OCI-LY3 (cell line): ENCODE measurements around the gene CAPZB.
A peak's percentile ranks its signal among the peaks of the same experiment; 100 is the strongest.

Source experiments
- H2AFZ ChIP-seq: fragments of 200-600, 300-600 bp; shearing (Covaris generic); 2 replicates; pipeline ENCODE4 v1.6.0; 2014; ENCODE audit warnings: antibody characterized with exemption, low read depth, low read length
- H3K27ac ChIP-seq: fragments of 200-600, 300-600 bp; sonication (generic); 2 replicates; pipeline ENCODE4 v1.5.1; 2014; ENCODE audit warnings: mild to moderate bottlenecking, low read length, moderate library complexity, mixed read lengths
- H3K27me3 ChIP-seq: fragments of 200-600, 300-600 bp; sonication (generic); 2 replicates; pipeline ENCODE4 v1.6.1; 2014; ENCODE audit warnings: low read depth, low read length, mixed read lengths
- H3K36me3 ChIP-seq: fragments of 200-600, 300-600 bp; sonication (generic); replicated peaks from 2 replicates; pipeline ENCODE3; 2014; ENCODE audit warnings: low read depth, low read length, mixed read lengths
- H3K4me1 ChIP-seq: fragments of 300-600, 200-600 bp; sonication (generic); 2 replicates; pipeline ENCODE4 v1.6.1; 2014; ENCODE audit warnings: low read length, mixed read lengths
- H3K4me2 ChIP-seq: fragments of 200-600, 300-600 bp; sonication (generic); 2 replicates; pipeline ENCODE4 v1.6.1; 2014; ENCODE audit warnings: low read length, mixed read lengths
- H3K4me3 ChIP-seq: fragments of 300-600, 200-600 bp; sonication (generic); 2 replicates; pipeline ENCODE4 v1.5.1; 2014; ENCODE audit warnings: antibody characterized with exemption, mild to moderate bottlenecking, low read length, moderate library complexity
- H3K79me2 ChIP-seq: fragments of 300-600, 200-600 bp; shearing (Covaris generic); 2 replicates; pipeline ENCODE4 v1.6.1; 2014; ENCODE audit warnings: mild to moderate bottlenecking, low read length, mixed read lengths
- H3K9ac ChIP-seq: fragments of 300-600, 200-600 bp; shearing (Covaris generic); 2 replicates; pipeline ENCODE4 v1.6.0; 2014; ENCODE audit warnings: mild to moderate bottlenecking, low read length, moderate library complexity
- H3K9me3 ChIP-seq: fragments of 200-600, 300-600 bp; shearing (Covaris generic); 2 replicates; pipeline ENCODE4 v1.6.1; 2014; ENCODE audit warnings: low read length, mixed read lengths; ENCODE audit not compliant: insufficient read depth
- H4K20me1 ChIP-seq: fragments of 200-600, 300-600 bp; sonication (generic); 2 replicates; pipeline ENCODE4 v1.6.1; 2016; ENCODE audit warnings: low read length, mixed read lengths; ENCODE audit not compliant: insufficient read depth
- EZH2phosphoT487 ChIP-seq: fragments of 200-600 bp; shearing (Covaris generic); IDR thresholded peaks from 2 replicates; pipeline ENCODE4 v1.6.1; 2018; ENCODE audit warnings: antibody characterized with exemption, mixed run types, low read depth
- TF ChIP-seq, protein P1 (sequence below): fragments of 200-600, 300-600 bp; sonication (generic); IDR thresholded peaks from 2 replicates; pipeline ENCODE4 v1.5.1; 2014; ENCODE audit warnings: antibody characterized with exemption, low read length, low read depth

CAPZB gene

DNA sequence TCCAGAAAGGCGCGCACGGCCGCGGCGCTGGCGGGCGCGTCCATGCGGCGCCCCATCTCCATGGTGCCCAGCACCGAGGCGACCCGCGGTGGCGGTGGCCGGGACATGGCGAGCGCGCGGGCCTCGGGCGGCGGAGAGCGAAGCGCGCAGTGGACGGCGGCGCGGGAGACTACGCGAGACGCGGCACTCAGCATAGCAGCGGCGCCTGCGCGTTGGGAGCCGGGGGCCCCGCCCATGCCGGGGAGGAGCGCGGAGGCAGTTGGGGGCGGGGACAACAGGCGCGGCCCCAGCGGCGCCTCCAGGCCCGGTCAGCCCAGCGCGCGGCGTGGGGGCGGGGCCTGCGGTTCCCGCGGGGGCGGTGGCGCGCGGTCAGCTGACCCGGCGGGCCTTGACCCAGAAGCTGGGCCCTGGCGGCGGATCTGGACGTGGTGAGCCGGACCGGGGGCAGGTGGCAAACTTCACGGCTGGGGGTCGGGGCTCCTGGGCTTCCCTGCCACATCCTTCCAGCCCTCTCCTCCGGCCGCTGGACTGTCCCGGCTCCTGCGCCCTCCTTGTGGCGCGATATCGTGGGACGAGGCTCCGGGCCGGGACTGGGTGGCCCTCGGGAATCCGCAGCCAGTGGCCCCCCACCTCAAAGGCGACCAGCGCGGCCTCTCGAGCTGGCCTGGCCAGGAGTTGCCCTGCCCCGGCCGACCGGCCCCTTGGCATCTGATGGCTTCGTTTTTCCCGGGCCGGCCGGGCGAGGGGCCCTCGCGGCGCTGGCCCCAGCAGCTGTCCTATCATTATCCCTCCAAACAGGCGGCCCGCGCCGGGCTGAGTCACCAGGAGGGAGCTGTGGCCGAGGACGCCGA is 173.2 kb downstream of the CAPZB start, which contains the start of the genes AKR7A2 and SLC66A1:
AKR7A2 (minus strand) TSS at position 214 of the 851 bp plus-strand sequence; CDS start at position 194, 20 bp downstream.
SLC66A1 (plus strand) TSS at position 396 of the 851 bp plus-strand sequence. CDS start 5,352 bp downstream, outside the sequence.
- no peak for TF ChIP-seq EZH2phosphoT487
- TF ChIP-seq, protein P1, sequence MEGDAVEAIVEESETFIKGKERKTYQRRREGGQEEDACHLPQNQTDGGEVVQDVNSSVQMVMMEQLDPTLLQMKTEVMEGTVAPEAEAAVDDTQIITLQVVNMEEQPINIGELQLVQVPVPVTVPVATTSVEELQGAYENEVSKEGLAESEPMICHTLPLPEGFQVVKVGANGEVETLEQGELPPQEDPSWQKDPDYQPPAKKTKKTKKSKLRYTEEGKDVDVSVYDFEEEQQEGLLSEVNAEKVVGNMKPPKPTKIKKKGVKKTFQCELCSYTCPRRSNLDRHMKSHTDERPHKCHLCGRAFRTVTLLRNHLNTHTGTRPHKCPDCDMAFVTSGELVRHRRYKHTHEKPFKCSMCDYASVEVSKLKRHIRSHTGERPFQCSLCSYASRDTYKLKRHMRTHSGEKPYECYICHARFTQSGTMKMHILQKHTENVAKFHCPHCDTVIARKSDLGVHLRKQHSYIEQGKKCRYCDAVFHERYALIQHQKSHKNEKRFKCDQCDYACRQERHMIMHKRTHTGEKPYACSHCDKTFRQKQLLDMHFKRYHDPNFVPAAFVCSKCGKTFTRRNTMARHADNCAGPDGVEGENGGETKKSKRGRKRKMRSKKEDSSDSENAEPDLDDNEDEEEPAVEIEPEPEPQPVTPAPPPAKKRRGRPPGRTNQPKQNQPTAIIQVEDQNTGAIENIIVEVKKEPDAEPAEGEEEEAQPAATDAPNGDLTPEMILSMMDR, result no peak
- H2AFZ ChIP-seq, result peak within 1 kb of the TSS; percentile 84; the same call in 1 of the 2 replicates
- H3K9me3 ChIP-seq, result no peaks in the 10 kb centered on the region
- H3K36me3 ChIP-seq, result peaks cover 3% of the 10 kb centered on the region
- H3K4me3 ChIP-seq, result peak within 1 kb of the TSS; percentile 99
- no peaks in the 10 kb centered on the region for H3K27me3 ChIP-seq
- peak within 1 kb of the TSS; percentile 97 for H3K9ac ChIP-seq
- peaks cover 70% of the 10 kb centered on the region for H3K79me2 ChIP-seq
- peak within 1 kb of the TSS; percentile 98 for H3K27ac ChIP-seq
- peak within 1 kb of the TSS; percentile 92 for H3K4me2 ChIP-seq
- peaks cover 41% of the 10 kb centered on the region for H3K4me1 ChIP-seq
- H4K20me1 ChIP-seq, result no peaks in the 10 kb centered on the region

DNA sequence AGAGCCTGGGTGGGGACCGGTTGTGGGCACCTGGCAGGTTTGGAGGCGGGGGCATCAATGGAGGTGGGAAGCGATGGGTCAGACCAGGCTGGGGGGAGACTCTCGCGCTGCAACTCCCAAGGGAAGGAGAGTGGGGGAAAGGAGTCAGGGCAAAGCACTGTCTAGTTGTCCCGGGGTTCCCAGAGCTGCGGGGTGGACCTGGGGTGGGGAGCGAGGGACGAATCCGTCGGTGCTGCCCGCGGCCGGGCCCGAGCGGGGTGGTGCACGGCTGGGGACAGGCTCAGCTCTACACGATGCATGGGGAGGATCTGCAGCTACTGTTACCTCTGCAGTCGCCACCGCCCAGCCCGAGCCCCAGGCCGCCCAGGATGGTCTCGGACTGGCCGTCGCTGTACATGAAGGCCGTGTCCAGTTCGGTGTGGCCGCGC is 173.8 kb downstream of the CAPZB start:
- H3K36me3 ChIP-seq, result no peaks in the 10 kb centered on the region
- H4K20me1 ChIP-seq, result no peaks in the 10 kb centered on the region
- H3K4me3 ChIP-seq, result peak overlapping the region; percentile 99
- no peaks in the 10 kb centered on the region for H3K9me3 ChIP-seq
- H3K27ac ChIP-seq, result peak overlapping the region; percentile 38
- H2AFZ ChIP-seq, result peak overlapping the region; percentile 84; the same call in 1 of the 2 replicates
- TF ChIP-seq EZH2phosphoT487, result no peak
- TF ChIP-seq, protein P1, result no peak
- peak overlapping the region; percentile 97 for H3K9ac ChIP-seq
- H3K27me3 ChIP-seq, result no peaks in the 10 kb centered on the region
- peaks cover 65% of the 10 kb centered on the region for H3K79me2 ChIP-seq
- H3K4me2 ChIP-seq, result peak overlapping the region; percentile 92
- peaks cover 40% of the 10 kb centered on the region for H3K4me1 ChIP-seq

DNA sequence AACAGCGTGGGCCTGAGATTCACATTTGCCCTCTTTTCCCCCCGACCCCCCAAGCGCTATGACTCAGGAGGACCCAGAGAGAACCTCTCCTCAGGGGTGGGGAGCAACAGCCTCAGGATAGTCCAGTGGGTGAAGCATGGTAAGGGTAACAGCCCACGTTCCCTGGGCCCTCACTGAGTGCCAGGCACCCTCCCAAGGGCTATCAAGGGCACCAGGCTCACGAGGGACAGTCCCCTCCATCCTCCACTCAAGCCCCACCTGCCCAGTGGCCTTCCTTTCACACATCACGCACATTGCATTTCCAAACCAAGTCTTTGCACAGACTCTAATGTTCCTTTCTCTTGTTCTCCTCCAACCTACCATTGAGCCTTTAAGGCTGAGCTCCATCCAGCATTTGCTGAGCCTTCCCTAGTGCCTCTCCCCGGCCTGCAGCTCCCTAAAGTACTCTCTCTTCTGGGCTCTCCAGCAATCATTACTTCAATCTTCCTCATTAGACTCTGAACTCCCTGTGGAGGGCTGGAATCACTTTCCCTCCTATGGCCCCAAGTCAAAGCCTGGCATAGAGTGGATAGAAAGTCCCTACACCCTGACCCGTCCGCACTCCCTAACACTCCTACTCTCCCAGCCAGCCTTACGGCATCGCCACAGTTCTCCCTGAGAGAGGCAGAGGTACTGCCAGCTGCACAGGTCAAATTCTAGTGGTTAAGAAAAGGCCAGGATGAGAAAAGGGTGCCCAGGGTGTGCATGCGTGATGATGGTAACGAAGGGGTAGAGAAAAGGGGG is 174.4 kb downstream of the CAPZB start:
- Histone ChIP-seq H3K9me3 (no peaks in the 10 kb centered on the region), H3K79me2 (peaks cover 59% of the 10 kb centered on the region)

More for the DNA sequence above, 174.4 kb downstream of the CAPZB start:
- H3K36me3 ChIP-seq, result no peaks in the 10 kb centered on the region
- no peak for TF ChIP-seq EZH2phosphoT487
- TF ChIP-seq, protein P1, result no peak
- H3K27me3 ChIP-seq, result no peaks in the 10 kb centered on the region
- no peak overlapping the region for H3K27ac ChIP-seq
- peak overlapping the region; percentile 92 for H3K4me2 ChIP-seq
- no peak overlapping the region for H2AFZ ChIP-seq
- H3K9ac ChIP-seq, result peak overlapping the region; percentile 97
- peak overlapping the region; percentile 99 for H3K4me3 ChIP-seq
- no peaks in the 10 kb centered on the region for H4K20me1 ChIP-seq
- H3K4me1 ChIP-seq, result peaks cover 34% of the 10 kb centered on the region
